Ascending aorta (tissue), 2 donors: ENCODE measurements around the gene GSPT1. TPM values are rescaled to one million over a fixed set of nuclear protein-coding genes. Genes with fewer than 3 reads are reported as not detected.

Experiments
- DNase-seq, 2 donors: peaks; one replicate each; pipeline ENCODE4 v3.0.0-alpha.2; 2019; ENCODE audit warnings: low spot score in 2 of 2
- H3K27ac ChIP-seq, 2 donors: fragments of 200-600 bp; sonication (generic); one replicate each; pipeline ENCODE4 v1.5.1; 2016 to 2017; ENCODE audit warnings: mild to moderate bottlenecking in 1 of 2
- H3K27me3 ChIP-seq: fragments of 200-600 bp; sonication (generic); one replicate; pipeline ENCODE4 v1.5.1; 2017
- H3K36me3 ChIP-seq, 2 donors: fragments of 200-600 bp; sonication (generic); one replicate each; pipeline ENCODE4 v1.5.1; 2016
- H3K4me1 ChIP-seq, 2 donors: fragments of 200-600 bp; sonication (generic); one replicate each; pipeline ENCODE4 v1.5.1; 2016 to 2017; ENCODE audit warnings: mild to moderate bottlenecking in 1 of 2
- H3K4me3 ChIP-seq, 2 donors: fragments of 200-600 bp; sonication (generic); one replicate each; pipeline ENCODE4 v1.5.1; 2016 to 2017; ENCODE audit warnings: mild to moderate bottlenecking in 1 of 2
- H3K9me3 ChIP-seq, 2 donors: fragments of 200-600 bp; sonication (generic); one replicate each; pipeline ENCODE4 v1.5.1; 2016
- intact Hi-C: fragments of 100-400 bp; cut with DNase I; formaldehyde crosslinking; loops from one replicate; pipeline ENCODE4 v1.15.1; 2023
- total RNA-seq: library from RNA; depleted of rRNA; stranded (reverse); fragments of >200 nt; gene quantifications from one replicate; pipeline ENCODE4 v1.1.0, GENCODE V29; 2016
- TF ChIP-seq, protein P1 (sequence below), 3 experiments: fragments of 200-600 bp in 2 of 3; fragments of 450-650 bp in 1 of 3; sonication (generic) in 2 of 3; IDR thresholded peaks; one replicate each; pipeline ENCODE4 v1.5.1; 2016 to 2019; ENCODE audit warnings: antibody characterized with exemption in 3 of 3, mild to moderate bottlenecking in 1 of 3, moderate library complexity in 1 of 3

Gene GSPT1
- total RNA-seq, 1 donor from 2014 or later, result 56.3 TPM

DNA sequence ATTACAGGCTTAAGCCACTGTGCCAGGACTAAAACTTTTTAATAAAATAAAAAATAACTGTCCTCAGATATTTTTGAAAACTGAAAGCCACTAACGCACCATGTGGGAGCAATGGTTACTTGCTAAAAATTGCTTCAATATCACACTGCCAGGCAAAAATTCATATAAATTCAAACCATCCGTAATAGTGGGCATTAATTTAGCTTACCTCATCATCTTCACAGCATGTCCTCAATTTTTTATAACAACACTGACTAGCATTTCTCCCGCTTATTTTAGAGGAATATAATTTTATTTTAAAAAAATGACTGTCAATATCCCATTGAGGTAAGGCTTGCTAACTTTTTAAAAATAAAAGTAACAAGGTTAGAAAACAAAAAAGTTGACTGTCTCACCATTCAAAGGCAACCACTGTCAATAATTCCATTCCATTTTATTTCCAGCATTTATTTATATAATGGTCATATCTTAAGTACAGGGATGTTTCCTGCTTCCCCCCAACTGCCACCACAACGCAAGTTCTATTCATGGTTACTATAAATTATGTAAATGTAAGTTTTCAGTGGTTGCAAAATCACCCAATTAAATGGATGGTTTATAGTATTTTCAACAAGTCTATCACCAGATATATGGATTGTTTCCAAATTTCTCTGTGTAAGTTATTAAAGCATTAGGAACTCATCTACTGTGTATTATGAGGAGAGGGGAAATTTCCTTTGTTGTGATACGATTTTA, 25.4 kb downstream of the GSPT1 start:
- no peak overlapping the region for H3K4me3 ChIP-seq

GRCh38 chr16:11886881-11887280, 28.9 kb downstream of the GSPT1 start:
- no peaks in the 10 kb centered on the region for H3K4me1 ChIP-seq
- H3K4me3 ChIP-seq, result no peak overlapping the region
- H3K9me3 ChIP-seq, result no peaks in the 10 kb centered on the region
- no peaks in the 10 kb centered on the region for H3K27me3 ChIP-seq
- H3K36me3 ChIP-seq, result peaks cover 63 to 84% of the 10 kb centered on the region in 2 donors
- no peak overlapping the region for H3K27ac ChIP-seq
- TF ChIP-seq, protein P1, sequence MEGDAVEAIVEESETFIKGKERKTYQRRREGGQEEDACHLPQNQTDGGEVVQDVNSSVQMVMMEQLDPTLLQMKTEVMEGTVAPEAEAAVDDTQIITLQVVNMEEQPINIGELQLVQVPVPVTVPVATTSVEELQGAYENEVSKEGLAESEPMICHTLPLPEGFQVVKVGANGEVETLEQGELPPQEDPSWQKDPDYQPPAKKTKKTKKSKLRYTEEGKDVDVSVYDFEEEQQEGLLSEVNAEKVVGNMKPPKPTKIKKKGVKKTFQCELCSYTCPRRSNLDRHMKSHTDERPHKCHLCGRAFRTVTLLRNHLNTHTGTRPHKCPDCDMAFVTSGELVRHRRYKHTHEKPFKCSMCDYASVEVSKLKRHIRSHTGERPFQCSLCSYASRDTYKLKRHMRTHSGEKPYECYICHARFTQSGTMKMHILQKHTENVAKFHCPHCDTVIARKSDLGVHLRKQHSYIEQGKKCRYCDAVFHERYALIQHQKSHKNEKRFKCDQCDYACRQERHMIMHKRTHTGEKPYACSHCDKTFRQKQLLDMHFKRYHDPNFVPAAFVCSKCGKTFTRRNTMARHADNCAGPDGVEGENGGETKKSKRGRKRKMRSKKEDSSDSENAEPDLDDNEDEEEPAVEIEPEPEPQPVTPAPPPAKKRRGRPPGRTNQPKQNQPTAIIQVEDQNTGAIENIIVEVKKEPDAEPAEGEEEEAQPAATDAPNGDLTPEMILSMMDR (IDR thresholded peaks at IDR 0.05), result no peak
- no peak for DNase-seq
- intact Hi-C loops, result no loop called here

More for the DNA sequence above, 25.4 kb downstream of the GSPT1 start:
- Histone ChIP-seq H3K4me1 (no peaks in the 10 kb centered on the region), H3K27me3 (no peaks in the 10 kb centered on the region), H3K9me3 (no peaks in the 10 kb centered on the region), H3K36me3 (peaks cover 53 to 70% of the 10 kb centered on the region in 2 donors), H3K27ac (no peak overlapping the region)
- intact Hi-C loops, result no loop called here
- DNase-seq, result no peak
- TF ChIP-seq, protein P1 (IDR thresholded peaks at IDR 0.05), result no peak

- no peaks in the 10 kb centered on the region for H3K4me1 ChIP-seq
- intact Hi-C loops, result no loop called here
- TF ChIP-seq, protein P1 (IDR thresholded peaks at IDR 0.05), result no peak
- H3K27me3 ChIP-seq, result no peaks in the 10 kb centered on the region
- no peak for DNase-seq
- peaks cover 66 to 81% of the 10 kb centered on the region in 2 donors for H3K36me3 ChIP-seq
- no peaks in the 10 kb centered on the region for H3K9me3 ChIP-seq
- H3K27ac ChIP-seq, result no peak overlapping the region
- H3K4me3 ChIP-seq, result no peak overlapping the region
These were observed 31.7 kb downstream of the GSPT1 start for GRCh38 chr16:11884035-11884434.

DNA sequence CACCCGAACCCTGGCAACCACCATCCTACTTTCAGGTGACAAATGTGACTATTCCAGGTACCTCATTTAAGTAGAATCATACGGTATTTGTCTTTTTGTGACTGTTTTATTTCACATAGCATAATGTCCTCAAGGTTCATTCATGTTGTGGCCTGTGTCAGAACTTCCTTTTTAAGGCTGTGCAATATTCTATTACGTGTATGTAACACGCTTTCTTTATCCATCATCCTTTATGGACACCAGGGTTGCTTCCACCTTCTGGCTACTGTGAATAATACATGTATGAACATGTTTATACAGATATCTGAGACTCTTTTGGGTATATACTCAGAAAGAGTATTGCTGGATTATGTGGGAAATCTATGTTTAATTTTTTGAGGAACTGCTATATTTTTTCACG, 35.7 kb downstream of the GSPT1 start:
- intact Hi-C loops, result no loop called here
- DNase-seq, result no peak
- no peaks in the 10 kb centered on the region for H3K4me1 ChIP-seq
- H3K36me3 ChIP-seq, result peaks cover 68 to 87% of the 10 kb centered on the region in 2 donors
- no peaks in the 10 kb centered on the region for H3K9me3 ChIP-seq
- TF ChIP-seq, protein P1 (IDR thresholded peaks at IDR 0.05), result no peak
- no peak overlapping the region for H3K27ac ChIP-seq
- no peak overlapping the region for H3K4me3 ChIP-seq
- no peaks in the 10 kb centered on the region for H3K27me3 ChIP-seq

DNA sequence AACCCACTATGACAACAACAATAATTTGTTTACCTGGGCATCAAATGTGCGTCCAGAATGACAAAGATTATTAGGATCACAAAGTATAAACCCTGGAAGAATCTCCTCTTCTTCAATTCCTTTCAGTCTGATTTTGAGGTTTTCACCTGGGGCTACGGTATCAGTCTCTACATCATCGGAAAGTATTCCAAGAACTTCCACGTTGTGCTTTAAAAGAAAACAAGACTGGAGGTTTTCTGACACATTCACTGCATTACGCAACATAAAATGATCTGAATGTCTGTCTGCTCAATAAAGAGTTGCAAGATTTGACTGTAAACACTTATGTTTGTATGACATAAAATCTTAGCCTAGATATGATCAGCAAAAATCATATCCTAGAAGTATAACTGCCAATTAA, 38.4 kb downstream of the GSPT1 start:
- Histone ChIP-seq H3K4me1 (no peaks in the 10 kb centered on the region), H3K9me3 (no peaks in the 10 kb centered on the region), H3K36me3 (peaks cover 55 to 91% of the 10 kb centered on the region in 2 donors), H3K27ac (no peak overlapping the region), H3K4me3 (no peak overlapping the region), H3K27me3 (no peaks in the 10 kb centered on the region)
- TF ChIP-seq, protein P1 (IDR thresholded peaks at IDR 0.05), result no peak
- DNase-seq, result no peak
- intact Hi-C loops, result no loop called here
